Brain microvascular endothelial cell (primary cell): Measurements from ENCODE around the gene ST3GAL5.

ENCODE experiments used
- DNase-seq: peaks from one replicate; pipeline ENCODE4 v3.0.0-alpha.2; 2020
- H3K27ac ChIP-seq: fragments of 250-450 bp; sonication (Bioruptor Pico); 2 replicates; pipeline ENCODE4 v1.5.1; 2020; ENCODE audit warnings: mild to moderate bottlenecking, moderate library complexity
- H3K27me3 ChIP-seq: fragments of 250-450 bp; sonication (Bioruptor Pico); replicated peaks from 2 replicates; pipeline ENCODE4 v1.5.1; 2020; ENCODE audit warnings: mild to moderate bottlenecking
- H3K36me3 ChIP-seq: fragments of 250-450 bp; sonication (Bioruptor Pico); replicated peaks from 2 replicates; pipeline ENCODE4 v1.5.1; 2020; ENCODE audit warnings: mild to moderate bottlenecking
- H3K4me3 ChIP-seq: 2 replicates; pipeline ENCODE4 v1.5.1; 2011; ENCODE audit warnings: low read depth, mild to moderate bottlenecking, control low read depth, low read length, moderate library complexity
- CTCF ChIP-seq: IDR thresholded peaks from 2 replicates; pipeline ENCODE4 v1.5.1; 2011; ENCODE audit warnings: low read depth, mild to moderate bottlenecking, moderate library complexity, low read length, control low read depth, inconsistent platforms; ENCODE audit errors: missing control alignments
- in situ Hi-C: cut with HindIII; loops from 2 replicates; pipeline ENCODE4 v1.10.0; 2017; ENCODE audit warnings: low sequenced_read_pairs, low pct_ligation_motif_present

The ST3GAL5 gene

GRCh38 chr2:85888684-85889626 lies at the start of gene ST3GAL5:
Gene ST3GAL5, minus strand, starts transcription at chr2:85888990. Its CDS starts 85 bp downstream, at chr2:85888905.
- Histone ChIP-seq H3K36me3 (no peaks in the 10 kb centered on the region), H3K27ac (peak within 1 kb of the TSS; percentile 56), H3K4me3 (peak within 1 kb of the TSS; percentile 65), H3K27me3 (no peaks in the 10 kb centered on the region)
- in situ Hi-C loops, result no loop called here
- peak; percentile 70 for DNase-seq
- TF ChIP-seq CTCF, result peak; percentile 68

GRCh38 chr2:85938456-85938855 lies 49.7 kb upstream of the ST3GAL5 start:
- Histone ChIP-seq H3K27me3 (no peaks in the 10 kb centered on the region), H3K27ac (no peak overlapping the region), H3K36me3 (no peaks in the 10 kb centered on the region), H3K4me3 (no peak overlapping the region)
- in situ Hi-C loops, result no loop called here
- DNase-seq, result no peak
- TF ChIP-seq CTCF, result no peak

GRCh38 chr2:85937069-85937439 lies 48.3 kb upstream of the ST3GAL5 start:
- Histone ChIP-seq H3K4me3 (no peak overlapping the region), H3K27ac (peak overlapping the region; percentile 65), H3K36me3 (no peaks in the 10 kb centered on the region), H3K27me3 (no peaks in the 10 kb centered on the region)
- in situ Hi-C loops, result no loop called here
- no peak for DNase-seq
- no peak for TF ChIP-seq CTCF

- peak; percentile 32 for DNase-seq
- no peak for TF ChIP-seq CTCF
- H3K27me3 ChIP-seq, result no peaks in the 10 kb centered on the region
- no peaks in the 10 kb centered on the region for H3K36me3 ChIP-seq
- peak overlapping the region; percentile 65 for H3K27ac ChIP-seq
- H3K4me3 ChIP-seq, result no peak overlapping the region
- in situ Hi-C loops, result no loop called here
These were observed 47.8 kb upstream of the ST3GAL5 start for GRCh38 chr2:85936421-85937068.

- H3K36me3 ChIP-seq, result no peaks in the 10 kb centered on the region
- H3K4me3 ChIP-seq, result no peak overlapping the region
- DNase-seq, result peak; percentile 90
- in situ Hi-C loops, result no loop called here
- H3K27me3 ChIP-seq, result no peaks in the 10 kb centered on the region
- H3K27ac ChIP-seq, result peak overlapping the region; percentile 65
- TF ChIP-seq CTCF, result no peak
These were observed 47.0 kb upstream of the ST3GAL5 start for GRCh38 chr2:85935746-85936208.
